ENCODE measurements around the gene ZNF609.

The ZNF609 gene

DNA sequence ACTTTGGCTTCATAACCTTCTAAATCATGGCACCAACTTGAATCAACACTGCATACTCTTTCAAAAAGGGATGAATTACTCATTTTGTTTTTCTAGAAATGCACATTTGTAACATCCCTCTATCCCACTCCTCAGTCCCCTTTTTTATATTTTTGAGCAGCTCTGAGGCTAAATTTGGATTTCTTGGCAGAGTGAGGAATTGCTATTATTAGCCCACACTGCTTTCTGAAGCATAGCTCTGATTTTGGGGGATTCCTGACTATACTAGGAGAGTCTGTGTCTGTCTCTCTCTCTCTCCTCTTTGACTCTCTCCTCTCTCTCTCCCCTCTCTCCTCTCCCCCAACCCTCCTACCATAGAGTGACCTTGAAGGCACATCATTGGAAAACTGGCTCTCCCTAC is 238.4 kb downstream of the ZNF609 start:
- no peak for DNase-seq (ENCODE audit: low read depth)

DNA sequence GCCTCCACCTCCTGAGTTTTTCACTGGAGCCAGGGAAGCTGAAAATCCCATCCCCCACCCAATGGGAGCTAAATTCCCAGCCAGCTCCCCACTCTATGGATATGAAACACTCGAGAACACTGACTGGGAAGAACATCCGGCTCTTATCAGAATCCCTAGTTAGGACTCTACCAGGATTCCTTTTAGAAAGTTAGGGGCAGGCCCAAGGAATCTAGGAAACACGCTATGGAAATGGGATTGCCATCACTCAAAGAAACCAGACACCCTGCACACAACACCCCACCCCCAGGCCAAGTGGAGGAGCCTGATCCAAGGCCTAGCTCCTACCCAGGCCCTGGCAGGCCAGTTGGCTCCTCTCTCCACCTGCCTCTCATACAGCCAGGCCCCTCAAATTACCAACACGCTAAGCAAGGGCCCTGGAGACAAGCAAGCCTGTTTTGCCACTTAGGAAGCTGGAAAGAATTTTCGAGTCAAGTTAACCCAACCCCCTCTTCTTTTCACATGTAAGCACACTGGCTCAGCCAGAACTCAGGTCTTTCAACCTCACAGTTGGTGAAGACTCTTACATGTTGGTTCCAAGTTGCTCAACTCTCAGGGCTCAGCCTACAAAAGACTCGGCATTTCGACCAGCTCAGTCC is 239.5 kb downstream of the ZNF609 start:
- DNase-seq (ENCODE audit: low read depth) = no peak

GRCh38 chr15:64701051-64701450 is 240.7 kb downstream of the ZNF609 start:
- DNase-seq (ENCODE audit: low read depth) = no peak

DNA sequence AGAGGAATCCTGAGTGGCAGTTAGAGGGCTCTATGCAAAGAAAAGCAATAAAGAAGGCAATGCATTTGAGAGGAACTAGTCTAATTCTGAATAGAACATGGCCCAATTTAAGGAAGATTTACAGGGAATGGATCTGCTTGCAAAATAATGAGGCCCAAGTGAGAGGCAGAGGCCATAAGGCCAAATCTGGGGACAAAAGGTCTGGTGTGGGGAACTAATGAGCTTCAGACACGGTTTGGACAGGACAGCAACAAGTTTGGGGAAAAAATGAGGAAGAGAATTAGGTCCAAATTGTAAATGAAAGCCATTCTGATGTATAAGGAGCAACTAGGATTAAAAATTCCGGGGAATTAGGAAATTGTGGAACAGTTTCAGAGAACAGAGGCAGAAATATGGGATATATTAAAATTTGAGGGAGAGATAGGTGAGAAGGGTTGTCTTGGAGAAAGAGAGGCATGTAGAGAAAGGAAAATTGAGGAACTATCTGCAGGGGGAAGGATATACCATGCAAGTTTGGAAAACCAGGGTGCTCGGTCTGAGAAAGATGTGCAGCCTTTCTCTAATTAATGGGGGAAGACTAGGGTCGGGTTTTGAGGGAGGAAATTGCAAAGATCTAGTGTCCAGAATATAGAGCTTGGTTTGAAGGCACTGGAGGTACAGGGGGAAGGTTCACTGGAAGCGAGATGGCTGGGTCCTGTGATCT is 241.3 kb downstream of the ZNF609 start:
- no peak for DNase-seq (ENCODE audit: low read depth)

- peak; percentile 94 for DNase-seq (ENCODE audit: low read depth)
Measured at GRCh38 chr15:64702816-64703631, 242.6 kb downstream of the ZNF609 start.

- no peak for DNase-seq (ENCODE audit: low read depth)
Measured at GRCh38 chr15:64703632-64703959, 243.2 kb downstream of the ZNF609 start.

- DNase-seq (ENCODE audit: low read depth) = no peak
Measured at GRCh38 chr15:64705006-64705405, 244.6 kb downstream of the ZNF609 start.

DNA sequence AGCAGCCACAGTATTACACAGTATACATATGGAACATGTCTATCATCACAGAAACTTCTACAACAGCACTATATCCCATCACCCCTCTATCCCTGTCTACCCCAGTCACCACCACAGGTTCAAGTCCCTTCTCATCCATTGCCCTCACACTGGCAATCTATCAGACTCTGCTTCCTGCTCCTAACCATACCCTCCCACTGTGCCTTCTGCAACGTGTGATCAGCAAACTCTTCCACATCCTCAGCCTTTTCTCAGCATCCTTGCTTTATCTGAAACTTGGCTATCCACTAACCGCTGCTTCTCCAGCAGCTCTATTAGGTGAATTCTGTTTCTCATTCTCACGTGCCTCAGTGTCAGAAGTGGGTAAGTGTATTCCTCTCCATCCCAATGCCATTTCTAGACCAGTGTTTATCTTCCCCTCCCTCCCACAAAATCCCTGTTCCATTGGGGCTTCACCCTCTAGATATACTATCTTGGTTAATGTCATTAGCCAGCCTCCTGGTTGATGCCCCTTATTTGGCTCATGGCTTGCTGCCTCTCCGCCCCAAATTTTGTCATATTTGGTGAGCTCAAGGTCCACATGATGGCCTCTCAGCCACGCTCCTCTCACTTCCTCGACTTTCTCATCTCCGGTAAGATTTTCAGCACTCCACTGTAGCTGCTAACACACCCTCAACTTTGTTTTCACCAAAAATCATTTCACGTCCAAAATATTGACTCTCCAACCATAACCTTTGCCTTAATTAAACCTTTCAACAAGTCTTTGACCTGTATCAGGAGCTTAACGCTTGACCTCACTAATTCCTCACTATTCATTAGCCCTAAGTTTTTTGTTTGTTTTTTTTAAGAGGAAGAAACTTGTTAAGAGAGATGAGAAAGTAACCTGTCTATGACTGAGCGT is 245.9 kb downstream of the ZNF609 start:
- DNase-seq (ENCODE audit: low read depth) = no peak

- no peak for DNase-seq (ENCODE audit: low read depth)
Measured at GRCh38 chr15:64710676-64711428, 250.5 kb downstream of the ZNF609 start.

DNA sequence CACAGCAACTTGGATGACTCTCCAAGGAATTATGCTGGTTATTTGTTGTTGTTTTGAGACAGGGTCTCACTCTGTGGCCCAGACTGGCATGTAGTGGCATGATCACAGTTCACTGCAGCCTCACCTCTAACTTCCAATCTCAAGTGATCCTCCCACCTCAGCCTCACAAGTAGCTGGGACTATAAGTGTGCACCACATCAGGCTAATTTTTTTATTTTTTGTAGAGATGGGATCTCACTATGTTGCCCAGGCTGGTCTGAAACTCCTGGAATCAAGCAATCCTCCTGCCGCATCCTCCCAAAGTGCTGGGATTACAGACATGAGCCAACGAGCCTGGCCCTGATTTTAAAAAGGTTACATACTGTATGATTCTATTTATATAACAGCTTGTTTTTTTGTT is 252.0 kb downstream of the ZNF609 start:
- DNase-seq (ENCODE audit: low read depth) = no peak

GRCh38 chr15:64713592-64713991 is 253.2 kb downstream of the ZNF609 start:
- DNase-seq (ENCODE audit: low read depth) = no peak

DNA sequence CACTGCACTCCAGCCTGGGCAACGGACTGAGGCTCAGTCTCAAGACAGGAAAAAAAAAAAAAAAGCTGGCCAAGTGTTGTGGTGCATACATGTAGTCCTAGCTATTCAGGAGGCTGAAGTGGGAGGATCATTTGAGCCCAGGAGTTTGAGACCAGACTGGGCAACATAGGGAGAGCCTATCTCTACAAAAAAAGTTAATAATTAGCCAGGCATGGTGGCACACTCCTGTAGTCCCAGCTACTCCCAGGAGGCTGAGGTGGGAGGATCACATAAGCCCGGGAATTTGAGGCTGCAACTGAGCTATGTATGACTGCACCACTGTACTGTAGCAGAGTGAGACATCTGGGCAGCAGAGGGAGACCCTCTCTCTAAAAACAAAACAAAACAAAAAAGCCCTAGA is 256.1 kb downstream of the ZNF609 start:
- DNase-seq (ENCODE audit: low read depth) = no peak

DNA sequence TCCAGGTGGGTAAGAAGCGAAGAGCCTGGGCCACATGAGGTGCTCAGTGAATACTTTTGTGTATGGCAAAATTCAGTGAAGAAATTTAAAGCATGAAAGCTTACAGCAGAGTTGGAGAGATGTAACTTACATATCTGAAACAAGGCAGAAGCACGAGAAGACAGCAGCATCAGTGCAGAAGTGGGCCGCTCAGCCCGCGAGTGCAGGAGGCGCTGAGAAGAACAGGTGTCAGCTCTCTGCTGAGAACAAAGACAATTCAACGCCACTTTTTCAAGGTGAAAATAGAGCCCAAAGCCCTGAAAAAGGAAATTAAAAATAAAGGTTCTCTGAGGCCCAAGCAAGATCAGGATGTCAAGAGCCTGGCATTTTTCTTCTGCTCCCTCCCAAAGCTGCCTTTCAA is 256.8 kb downstream of the ZNF609 start:
- DNase-seq (ENCODE audit: low read depth) = no peak

GRCh38 chr15:64717735-64718495 is 257.5 kb downstream of the ZNF609 start:
- no peak for DNase-seq (ENCODE audit: low read depth)

DNA sequence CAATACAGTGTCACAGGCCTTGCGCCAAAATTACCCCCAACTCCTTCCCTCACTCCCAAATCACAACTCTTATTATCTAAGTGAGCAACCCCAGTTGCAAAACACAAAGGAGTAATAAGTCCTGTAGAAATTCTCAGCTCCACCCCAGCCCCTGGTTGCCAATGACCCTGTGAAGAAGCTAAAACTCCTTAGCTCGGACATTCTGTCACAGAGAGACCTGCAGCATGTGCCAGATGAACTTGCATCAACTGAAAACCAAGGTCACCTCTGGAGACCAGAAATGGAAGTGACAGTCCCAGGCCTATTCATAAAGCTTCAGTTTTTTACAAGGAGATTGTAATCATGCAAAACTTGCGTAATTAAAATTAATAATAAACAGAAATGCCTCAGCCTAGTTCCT is 259.8 kb downstream of the ZNF609 start:
- DNase-seq (ENCODE audit: low read depth) = no peak

GRCh38 chr15:64730151-64730550 is 269.8 kb downstream of the ZNF609 start:
- DNase-seq (ENCODE audit: low read depth) = no peak

GRCh38 chr15:64731012-64731804 is 270.8 kb downstream of the ZNF609 start:
- DNase-seq (ENCODE audit: low read depth) = peak; percentile 84

DNA sequence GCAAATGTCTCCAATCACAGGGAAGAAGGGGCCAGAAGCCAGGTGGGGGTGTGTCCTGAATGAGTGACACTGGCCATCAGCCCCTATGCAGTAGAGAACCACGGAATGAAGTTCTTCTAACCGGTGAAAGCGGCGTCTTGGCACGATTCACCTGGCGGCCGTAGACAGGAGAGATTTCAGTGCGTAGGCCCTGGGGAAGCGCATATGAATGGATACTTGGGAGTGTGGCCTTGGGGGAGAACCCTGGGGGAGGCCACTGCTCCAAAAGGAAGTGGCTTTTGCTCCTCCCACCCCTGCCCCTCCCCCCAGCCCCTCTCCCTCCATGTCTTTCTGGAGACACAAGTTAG is 271.4 kb downstream of the ZNF609 start:
- DNase-seq (ENCODE audit: low read depth) = no peak

DNA sequence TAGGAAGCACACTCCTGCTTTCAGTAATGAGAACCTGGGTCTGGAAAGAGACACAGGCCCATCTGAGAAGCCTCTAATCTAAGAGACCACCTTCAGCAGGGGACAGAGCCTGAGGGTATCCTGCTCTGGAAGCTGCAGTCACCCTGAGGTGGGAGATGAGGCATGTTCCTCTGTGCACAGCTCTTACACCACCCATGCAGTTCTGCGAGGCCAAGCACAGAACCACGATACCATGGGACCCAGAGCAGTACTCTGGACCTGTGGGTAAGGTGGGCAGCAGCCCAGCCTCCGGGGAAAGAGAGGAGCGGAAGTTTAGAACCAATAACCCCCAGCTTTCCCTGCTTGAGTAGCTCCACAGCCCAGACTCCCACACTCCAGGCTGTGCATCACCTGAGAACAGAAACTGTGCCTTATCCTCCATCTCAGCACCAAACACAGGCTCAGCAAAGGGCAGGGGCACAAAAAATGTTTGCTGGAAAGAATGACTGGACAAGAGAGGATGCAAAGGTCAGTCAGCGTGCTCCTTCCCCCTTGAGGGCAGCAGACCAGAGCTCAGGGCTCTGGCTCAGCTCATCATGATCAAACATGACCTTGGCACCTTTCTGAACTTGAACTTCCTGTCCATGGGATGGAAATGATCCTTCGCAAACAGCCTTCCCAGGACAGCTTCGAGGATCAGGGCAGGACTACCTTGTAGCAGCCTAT is 271.9 kb downstream of the ZNF609 start:
- DNase-seq (ENCODE audit: low read depth) = no peak
